Mammary epithelial cell (primary cell): Measurements from ENCODE around the gene CLCN4.

Experiments used
- EZH2 ChIP-seq: IDR thresholded peaks from 2 replicates; pipeline ENCODE4 v1.6.1; 2012; ENCODE audit warnings: low read length, inconsistent platforms, borderline replicate concordance
- TF ChIP-seq, protein P1 (sequence below), 2 donors: IDR thresholded peaks in 1 of 2; conservative IDR thresholded peaks in 1 of 2; 2 replicates each; pipeline ENCODE4 v1.5.1; 2011 to 2012; ENCODE audit warnings: inconsistent platforms in 2 of 2, low read length in 2 of 2, mild to moderate bottlenecking in 2 of 2, control low read depth in 1 of 2, low read depth in 1 of 2; ENCODE audit not compliant: insufficient read depth in 1 of 2; ENCODE audit errors: extremely low read depth in 1 of 2

DNA sequence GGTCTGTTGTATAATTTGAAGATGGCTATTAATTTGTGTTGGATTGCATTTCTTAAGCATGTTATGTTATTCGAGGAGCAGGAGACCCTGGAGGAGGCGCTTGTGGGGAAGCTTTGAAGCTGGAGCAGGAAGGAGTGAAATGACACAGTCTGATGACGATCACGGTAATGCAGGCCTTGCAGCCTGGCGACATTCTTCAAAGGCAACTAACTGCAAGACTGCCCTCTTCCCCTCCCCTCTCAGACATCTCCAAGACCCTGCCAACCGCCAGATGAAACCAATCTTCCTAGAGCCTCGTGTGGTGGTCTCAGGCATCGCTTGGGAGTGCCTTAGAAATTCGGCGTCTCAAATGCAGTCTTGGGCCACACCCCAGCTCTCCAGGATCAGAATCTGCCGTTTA is 16.1 kb downstream of the CLCN4 start:
- TF ChIP-seq, protein P1, sequence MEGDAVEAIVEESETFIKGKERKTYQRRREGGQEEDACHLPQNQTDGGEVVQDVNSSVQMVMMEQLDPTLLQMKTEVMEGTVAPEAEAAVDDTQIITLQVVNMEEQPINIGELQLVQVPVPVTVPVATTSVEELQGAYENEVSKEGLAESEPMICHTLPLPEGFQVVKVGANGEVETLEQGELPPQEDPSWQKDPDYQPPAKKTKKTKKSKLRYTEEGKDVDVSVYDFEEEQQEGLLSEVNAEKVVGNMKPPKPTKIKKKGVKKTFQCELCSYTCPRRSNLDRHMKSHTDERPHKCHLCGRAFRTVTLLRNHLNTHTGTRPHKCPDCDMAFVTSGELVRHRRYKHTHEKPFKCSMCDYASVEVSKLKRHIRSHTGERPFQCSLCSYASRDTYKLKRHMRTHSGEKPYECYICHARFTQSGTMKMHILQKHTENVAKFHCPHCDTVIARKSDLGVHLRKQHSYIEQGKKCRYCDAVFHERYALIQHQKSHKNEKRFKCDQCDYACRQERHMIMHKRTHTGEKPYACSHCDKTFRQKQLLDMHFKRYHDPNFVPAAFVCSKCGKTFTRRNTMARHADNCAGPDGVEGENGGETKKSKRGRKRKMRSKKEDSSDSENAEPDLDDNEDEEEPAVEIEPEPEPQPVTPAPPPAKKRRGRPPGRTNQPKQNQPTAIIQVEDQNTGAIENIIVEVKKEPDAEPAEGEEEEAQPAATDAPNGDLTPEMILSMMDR (conservative IDR thresholded peaks at IDR 0.05 in 1 of 2, IDR thresholded peaks at IDR 0.05 in 1 of 2; ENCODE audit: extremely low read depth in 1 of 2, insufficient read depth in 1 of 2, low read depth in 1 of 2, low read length in 2 of 2): no peak
- no peak for TF ChIP-seq EZH2
